HCT116 (cell line): ENCODE data around the gene AGPAT3. TPM values are rescaled to one million over a fixed set of nuclear protein-coding genes. Genes with fewer than 3 reads are reported as not detected.

ENCODE experiments used
- total RNA-seq: library from RNA; stranded (reverse); gene quantifications from one replicate; pipeline ENCODE4 v1.2.1, GENCODE V29; 2021; ENCODE audit not compliant: unreplicated experiment

AGPAT3 gene
- total RNA-seq, 1 experiment from 2014 or later, result 54.1 TPM

Other genes with a start within 250 kb of the AGPAT3 start
- 0.59 TPM for gene HSF2BP, start 205.7 kb upstream of the AGPAT3 start, total RNA-seq
- 55.9 TPM for gene RRP1B, start 205.7 kb upstream of the AGPAT3 start, total RNA-seq
- 127 TPM for gene PDXK, start 146.1 kb upstream of the AGPAT3 start, total RNA-seq
- 57.5 TPM for gene CSTB, start 88.9 kb upstream of the AGPAT3 start, total RNA-seq
- gene RRP1, start 75.6 kb upstream of the AGPAT3 start, total RNA-seq, result 53.9 TPM
- 31.5 TPM for gene TRAPPC10, start 147.1 kb downstream of the AGPAT3 start, total RNA-seq
- 43.1 TPM for gene PWP2, start 242.2 kb downstream of the AGPAT3 start, total RNA-seq